Smooth muscle cell of bladder (primary cell): ENCODE data around the gene COQ2. TPM values are rescaled to one million over a fixed set of nuclear protein-coding genes. Genes with fewer than 3 reads are reported as not detected.

Experiments
- total RNA-seq: library from RNA; depleted of rRNA; stranded (reverse); fragments of >200 nt; gene quantifications from 2 replicates; pipeline ENCODE4 v1.2.3, GENCODE V29; 2014

The COQ2 gene, protein sequence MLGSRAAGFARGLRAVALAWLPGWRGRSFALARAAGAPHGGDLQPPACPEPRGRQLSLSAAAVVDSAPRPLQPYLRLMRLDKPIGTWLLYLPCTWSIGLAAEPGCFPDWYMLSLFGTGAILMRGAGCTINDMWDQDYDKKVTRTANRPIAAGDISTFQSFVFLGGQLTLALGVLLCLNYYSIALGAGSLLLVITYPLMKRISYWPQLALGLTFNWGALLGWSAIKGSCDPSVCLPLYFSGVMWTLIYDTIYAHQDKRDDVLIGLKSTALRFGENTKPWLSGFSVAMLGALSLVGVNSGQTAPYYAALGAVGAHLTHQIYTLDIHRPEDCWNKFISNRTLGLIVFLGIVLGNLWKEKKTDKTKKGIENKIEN
- 13.7 and 18.3 TPM in 2 replicates for total RNA-seq

DNA sequence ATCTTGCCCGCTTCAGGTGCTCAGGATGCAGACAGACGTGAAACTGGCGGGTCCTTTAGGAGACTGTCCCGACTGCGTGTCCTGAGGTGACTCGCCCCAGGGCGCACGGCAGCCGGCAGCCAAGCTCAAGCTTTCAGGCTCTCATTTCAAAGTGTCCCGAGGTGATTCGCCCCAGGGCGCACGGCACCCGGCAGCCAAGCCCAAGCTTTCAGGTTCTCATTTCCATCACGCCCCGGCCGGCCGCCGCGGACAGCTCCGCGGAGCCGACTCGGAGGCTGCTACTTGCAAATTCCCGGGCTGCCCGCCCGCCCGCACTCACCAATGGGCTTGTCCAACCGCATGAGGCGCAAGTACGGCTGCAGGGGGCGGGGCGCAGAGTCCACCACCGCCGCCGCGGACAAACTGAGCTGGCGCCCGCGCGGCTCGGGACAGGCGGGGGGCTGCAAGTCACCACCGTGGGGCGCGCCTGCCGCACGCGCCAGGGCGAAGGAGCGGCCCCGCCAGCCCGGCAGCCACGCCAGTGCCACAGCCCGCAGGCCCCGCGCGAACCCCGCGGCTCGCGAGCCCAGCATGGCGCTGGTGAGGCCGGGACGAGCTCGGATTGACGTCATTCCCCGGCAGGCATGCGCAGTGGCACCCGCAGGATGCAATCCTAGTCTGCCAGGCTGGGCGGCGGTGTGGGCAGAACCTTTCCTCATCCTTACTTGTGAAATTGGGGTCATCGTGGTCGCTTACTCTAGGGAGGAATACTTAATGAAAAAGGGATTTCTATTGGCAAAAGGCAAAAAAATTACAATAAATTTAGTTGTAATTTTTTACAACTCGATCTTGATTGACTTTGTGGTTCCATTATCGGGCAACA, at the start of gene COQ2:
Gene COQ2, minus strand, starts transcription at position 606 of the 862 bp plus-strand sequence. Its CDS starts 34 bp downstream, at position 572.

Other genes with a start within 250 kb of the COQ2 start
- gene COPS4, start 249.6 kb downstream of the COQ2 start, total RNA-seq, result 75.0 and 88.5 TPM in 2 replicates
- gene PLAC8, start 170.1 kb downstream of the COQ2 start, total RNA-seq, result under 0.01 and 0.28 TPM in 2 replicates
- 0.83 and 1.1 TPM in 2 replicates for gene HPSE, start 50.0 kb upstream of the COQ2 start, total RNA-seq
- gene HELQ, start 171.0 kb upstream of the COQ2 start, total RNA-seq, result 14.6 and 19.3 TPM in 2 replicates
- gene MRPS18C, start 171.3 kb upstream of the COQ2 start, total RNA-seq, result 26.5 and 28.3 TPM in 2 replicates
- gene ABRAXAS1, start 200.3 kb upstream of the COQ2 start, total RNA-seq, result 15.9 and 18.4 TPM in 2 replicates